ENCODE measurements around the gene UROS.
A peak's percentile ranks its signal among the peaks of the same experiment; 100 is the strongest.

The UROS gene

DNA sequence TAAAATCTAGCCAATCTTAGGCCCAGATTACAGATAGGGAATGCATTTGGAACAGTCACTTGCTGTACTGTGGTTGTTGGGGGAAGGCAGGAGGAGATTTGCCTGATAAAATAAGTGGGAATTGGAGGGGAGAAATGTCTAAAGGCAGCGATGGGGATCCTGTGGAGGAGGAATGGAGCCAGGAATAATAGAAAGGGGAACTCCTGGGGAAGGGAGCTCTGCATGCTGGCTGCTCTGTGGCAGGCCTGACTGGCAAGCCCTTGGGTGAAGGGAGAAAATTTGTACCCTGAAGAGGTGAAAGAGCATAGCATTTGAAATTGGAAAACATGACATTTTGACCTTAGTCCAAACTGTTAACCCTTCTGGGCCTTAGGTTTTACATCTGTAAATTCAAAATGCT is 61.1 kb downstream of the UROS start:
- no peak for FAIRE-seq

DNA sequence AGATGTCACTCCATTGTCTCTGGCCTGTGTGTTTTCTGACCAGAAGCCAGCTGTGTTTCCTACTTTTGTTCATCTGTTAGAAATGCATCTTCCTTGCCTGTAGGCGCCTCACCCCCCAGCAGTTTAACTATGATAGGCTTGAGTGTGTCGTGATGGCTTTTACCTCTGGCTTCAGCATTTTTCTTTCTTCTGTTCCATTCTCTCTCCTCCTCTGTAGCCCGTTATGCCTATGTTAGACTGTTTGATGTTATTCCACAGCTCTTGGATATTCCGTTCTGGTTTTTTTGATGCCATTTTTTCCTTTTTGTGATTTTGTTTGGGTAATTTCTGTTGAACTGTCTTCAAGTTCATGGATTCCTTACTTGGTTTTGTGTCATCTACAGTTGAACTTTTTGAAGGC is 65.3 kb downstream of the UROS start:
- no peak for FAIRE-seq

DNA sequence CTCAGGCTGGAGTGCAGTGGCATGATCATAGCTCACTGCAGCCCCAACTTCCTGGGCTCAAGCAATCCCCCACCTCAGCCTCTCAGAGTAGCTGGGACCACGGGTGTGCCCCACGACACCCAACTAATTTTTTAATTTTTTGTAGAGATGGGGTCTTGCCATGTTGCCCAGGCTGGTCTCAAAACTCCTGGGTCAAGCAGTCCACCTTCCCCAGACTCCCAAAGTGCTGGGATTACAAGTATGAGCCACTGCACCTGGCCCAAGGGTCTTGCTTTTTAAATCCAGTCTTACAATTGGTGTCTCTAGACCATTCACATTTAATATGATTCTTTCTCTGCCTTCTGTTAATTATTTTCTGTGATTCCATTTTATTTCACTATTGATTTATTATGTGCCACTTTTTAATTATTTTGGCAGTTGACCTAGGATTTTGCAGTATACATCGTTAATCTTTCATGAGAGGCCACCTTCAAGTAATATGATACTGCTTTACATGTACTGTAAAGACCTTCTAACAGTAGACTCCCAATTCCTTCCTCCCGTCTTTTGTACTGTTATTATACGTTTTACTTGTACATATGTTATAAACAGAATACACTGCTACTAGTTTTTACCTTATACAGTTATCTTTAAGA is 66.1 kb downstream of the UROS start:
- FAIRE-seq: no peak

DNA sequence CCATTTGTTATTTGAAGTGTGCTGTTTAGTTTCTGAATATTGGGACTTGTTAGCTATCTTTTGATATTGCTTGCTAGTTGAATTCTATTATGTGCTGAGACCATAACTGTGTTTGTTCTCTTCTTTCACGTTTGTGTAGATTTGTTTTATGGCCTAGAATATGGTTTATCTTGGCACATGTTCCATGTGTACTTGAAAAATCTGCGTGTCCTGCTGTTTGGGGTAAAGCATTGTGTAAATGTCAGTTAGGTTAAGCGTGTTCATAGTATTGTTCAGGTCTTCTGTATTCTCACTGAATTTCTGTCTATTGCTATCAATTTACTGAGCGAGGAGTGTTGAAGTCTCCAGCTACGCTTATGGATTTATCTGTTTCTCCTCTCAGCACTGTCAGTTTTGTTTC is 66.9 kb downstream of the UROS start:
- no peak for FAIRE-seq

DNA sequence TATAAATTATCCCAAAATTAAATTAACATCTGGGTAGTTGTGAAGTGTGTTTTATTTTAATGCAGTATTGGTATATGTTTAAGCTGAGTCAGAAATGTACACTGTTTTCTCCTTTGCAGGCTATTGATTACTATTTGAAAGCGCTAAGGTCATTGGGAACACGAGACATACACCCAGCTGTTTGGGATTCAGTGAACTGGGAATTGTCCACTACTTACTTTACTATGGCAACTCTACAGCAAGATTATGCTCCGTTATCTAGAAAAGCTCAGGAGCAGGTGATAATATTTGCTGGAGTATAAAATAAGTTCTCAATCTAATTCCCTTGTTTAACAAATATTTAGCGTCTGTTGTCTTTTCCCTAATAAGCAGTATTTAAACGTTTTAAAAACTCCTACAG is 75.6 kb downstream of the UROS start:
- FAIRE-seq: no peak

DNA sequence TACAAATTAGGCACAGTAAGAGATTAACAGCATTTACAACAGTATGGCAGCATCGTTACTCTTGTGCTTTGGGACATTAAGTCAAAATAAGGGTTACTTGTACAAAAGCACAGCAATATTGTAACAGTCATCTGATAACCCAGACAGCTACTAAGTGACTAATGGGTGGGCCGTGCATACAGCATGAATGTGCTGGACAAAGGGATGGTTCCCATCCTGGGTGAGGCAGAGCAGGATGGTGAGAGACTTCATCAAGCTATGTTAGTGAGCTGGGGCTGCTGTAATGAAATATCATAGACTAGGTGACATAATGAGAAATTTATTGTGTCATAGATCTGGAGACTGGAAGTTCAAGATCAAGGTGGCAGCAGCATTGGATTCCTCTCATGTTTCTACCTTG is 78.1 kb downstream of the UROS start:
- FAIRE-seq: no peak

DNA sequence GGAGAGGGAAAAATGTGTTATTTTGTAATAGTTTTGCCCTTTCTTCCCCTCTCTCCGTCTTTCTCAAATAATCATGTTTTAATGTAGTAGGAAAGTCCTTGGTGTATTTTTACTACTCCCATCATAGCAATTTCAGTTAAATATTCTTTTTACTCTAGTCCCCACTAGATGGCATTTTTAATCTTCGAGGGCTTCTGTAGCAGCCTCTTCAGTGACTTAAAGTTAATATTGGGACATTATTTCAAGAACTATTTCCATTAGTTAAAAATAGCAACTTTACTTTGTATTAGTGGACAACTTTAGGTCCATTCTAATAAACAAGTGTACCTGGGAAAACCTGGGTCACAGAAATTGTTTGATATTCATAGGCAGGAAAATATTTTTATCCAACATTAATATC is 80.6 kb downstream of the UROS start:
- FAIRE-seq: peak; percentile 48

DNA sequence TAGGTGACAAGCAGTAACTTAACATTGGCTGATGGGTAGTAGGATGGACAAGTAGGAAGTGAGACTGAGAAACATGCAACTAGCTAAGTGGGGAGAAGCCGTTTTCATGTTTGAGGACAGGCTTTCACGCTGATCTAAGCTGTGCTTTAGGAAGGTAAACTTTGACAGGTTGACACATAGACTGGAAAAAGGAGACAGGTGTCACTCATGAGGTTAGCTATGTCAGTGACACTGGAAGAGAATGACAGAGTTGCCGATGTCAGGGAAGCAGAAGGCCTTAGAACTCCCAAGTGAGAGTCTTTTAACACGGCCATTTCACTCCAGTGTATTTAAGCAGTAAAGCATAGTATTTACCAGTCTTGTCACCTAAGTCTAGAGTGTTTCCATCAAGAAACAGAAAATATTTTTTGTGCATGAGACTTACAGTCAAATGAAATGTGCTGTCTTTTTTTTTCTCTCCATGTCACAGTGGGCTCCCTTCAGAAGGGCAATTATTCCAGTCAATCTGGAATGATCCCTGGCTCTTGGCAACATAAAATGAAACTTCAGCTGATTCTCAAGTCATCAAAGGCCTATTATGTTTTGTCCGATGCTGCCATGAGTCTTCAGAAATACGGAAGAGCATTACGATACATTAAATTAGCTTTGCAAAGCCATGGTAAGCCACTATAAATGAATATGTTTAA is 82.9 kb downstream of the UROS start:
- no peak for FAIRE-seq
